Anterior cingulate cortex (tissue), 58 donors: ENCODE results near the gene DTX2.
"Not testable (repeated sequence)": the region's sequence is repeated elsewhere in the genome, so short reads cannot be mapped to it uniquely, and the experiment has no call there.

Experiments
- DNase-seq, 58 donors: peaks; one replicate each; lab custom pipeline; 2025; lab: John Stamatoyannopoulos, UW

DTX2 gene

GRCh38 chr7:76509931-76510877 lies 48.7 kb downstream of the DTX2 start, which contains the start of gene UPK3B:
Gene UPK3B, plus strand, starts transcription at chr7:76510552. Its CDS starts 101 bp downstream, at chr7:76510653.
- no peak for DNase-seq

- peak in 1 of 58 donors; percentile 7 for DNase-seq
Observed at GRCh38 chr7:76511200-76511910, 49.8 kb downstream of the DTX2 start.

GRCh38 chr7:76511911-76512885 lies 50.7 kb downstream of the DTX2 start:
- DNase-seq = not testable (repeated sequence)

GRCh38 chr7:76512941-76513816 lies 51.7 kb downstream of the DTX2 start:
- DNase-seq = no peak

GRCh38 chr7:76513817-76514799 lies 52.6 kb downstream of the DTX2 start:
- no peak for DNase-seq

GRCh38 chr7:76514926-76515771 lies 53.6 kb downstream of the DTX2 start:
- no peak for DNase-seq

GRCh38 chr7:76515999-76516443 lies 54.5 kb downstream of the DTX2 start:
- peak in 16 of 58 donors; percentile 4 to 65 (median 22) for DNase-seq

- not testable (repeated sequence) for DNase-seq
Observed at GRCh38 chr7:76516932-76517331, 55.4 kb downstream of the DTX2 start.

- not testable (repeated sequence) for DNase-seq
Observed at GRCh38 chr7:76526183-76526582, 64.7 kb downstream of the DTX2 start.

GRCh38 chr7:76531643-76532042 lies 70.1 kb downstream of the DTX2 start:
- DNase-seq = not testable (repeated sequence)

- not testable (repeated sequence) for DNase-seq
Observed at GRCh38 chr7:76543197-76543596, 81.7 kb downstream of the DTX2 start, which contains the start of gene SPDYE16. Gene SPDYE16, minus strand, starts transcription at chr7:76543297. Its CDS starts 1,838 bp downstream, at chr7:76541459.

- DNase-seq = peak; percentile 54 to 93 (median 84)
Observed at GRCh38 chr7:76549025-76549854, 87.7 kb downstream of the DTX2 start.

GRCh38 chr7:76549855-76550248 lies 88.3 kb downstream of the DTX2 start:
- DNase-seq = peak in 3 of 58 donors; percentile 1 to 10 (median 2)

- DNase-seq = not testable (repeated sequence)
Observed at GRCh38 chr7:76551992-76552391, 90.5 kb downstream of the DTX2 start.
